Rectal smooth muscle tissue (tissue), 1 donor: Measurements from ENCODE around the gene PRRT4.

Experiments
- H3K27ac ChIP-seq: one replicate; pipeline ENCODE4 v1.7.0; 2013; ENCODE audit warnings: low read depth, low read length, inconsistent platforms
- H3K27me3 ChIP-seq: one replicate; pipeline ENCODE4 v1.7.0; 2013; ENCODE audit warnings: low read length; ENCODE audit not compliant: control insufficient read depth, insufficient read depth
- H3K36me3 ChIP-seq: one replicate; pipeline ENCODE4 v1.7.0; 2013; ENCODE audit warnings: low read length; ENCODE audit not compliant: control insufficient read depth, insufficient read depth
- H3K4me1 ChIP-seq: one replicate; pipeline ENCODE4 v1.7.0; 2013; ENCODE audit warnings: low read length; ENCODE audit not compliant: control insufficient read depth, insufficient read depth
- H3K4me3 ChIP-seq: one replicate; pipeline ENCODE4 v1.7.0; 2013; ENCODE audit warnings: low read length
- H3K9ac ChIP-seq: one replicate; pipeline ENCODE4 v1.7.0; 2013; ENCODE audit warnings: low read length

Gene PRRT4

GRCh38 chr7:128347647-128348097 is 13.8 kb downstream of the PRRT4 start:
- Histone ChIP-seq H3K36me3 (no peaks in the 10 kb centered on the region), H3K27ac (no peak overlapping the region), H3K9ac (no peak overlapping the region), H3K4me1 (peaks cover 6% of the 10 kb centered on the region), H3K4me3 (no peak overlapping the region), H3K27me3 (peaks cover 9% of the 10 kb centered on the region)

GRCh38 chr7:128344431-128344774 is 17.1 kb downstream of the PRRT4 start:
- H3K27me3 ChIP-seq: no peaks in the 10 kb centered on the region
- H3K27ac ChIP-seq: no peak overlapping the region
- H3K4me3 ChIP-seq: no peak overlapping the region
- H3K36me3 ChIP-seq: no peaks in the 10 kb centered on the region
- no peak overlapping the region for H3K9ac ChIP-seq
- peaks cover 14% of the 10 kb centered on the region for H3K4me1 ChIP-seq

GRCh38 chr7:128343554-128344430 is 17.7 kb downstream of the PRRT4 start, which contains the start of gene RBM28:
TSS of gene RBM28 (minus strand) at chr7:128343908. CDS start at chr7:128343793, 115 bp downstream.
- H3K27ac ChIP-seq: peak within 1 kb of the TSS; percentile 81
- no peaks in the 10 kb centered on the region for H3K27me3 ChIP-seq
- peak within 1 kb of the TSS; percentile 86 for H3K9ac ChIP-seq
- H3K4me1 ChIP-seq: peaks cover 14% of the 10 kb centered on the region
- peaks cover 3% of the 10 kb centered on the region for H3K36me3 ChIP-seq
- peak within 1 kb of the TSS; percentile 93 for H3K4me3 ChIP-seq

GRCh38 chr7:128341733-128342132 is 19.8 kb downstream of the PRRT4 start:
- Histone ChIP-seq H3K4me3 (no peak overlapping the region), H3K27ac (no peak overlapping the region), H3K9ac (no peak overlapping the region), H3K4me1 (peaks cover 14% of the 10 kb centered on the region), H3K27me3 (no peaks in the 10 kb centered on the region), H3K36me3 (peaks cover 13% of the 10 kb centered on the region)

- H3K27me3 ChIP-seq: no peaks in the 10 kb centered on the region
- no peak overlapping the region for H3K27ac ChIP-seq
- H3K9ac ChIP-seq: no peak overlapping the region
- H3K4me3 ChIP-seq: no peak overlapping the region
- H3K36me3 ChIP-seq: peaks cover 42% of the 10 kb centered on the region
- H3K4me1 ChIP-seq: no peaks in the 10 kb centered on the region
Measured at GRCh38 chr7:128335730-128336129, 25.8 kb downstream of the PRRT4 start.

- no peaks in the 10 kb centered on the region for H3K4me1 ChIP-seq
- H3K4me3 ChIP-seq: no peak overlapping the region
- peaks cover 25% of the 10 kb centered on the region for H3K36me3 ChIP-seq
- no peak overlapping the region for H3K9ac ChIP-seq
- H3K27me3 ChIP-seq: no peaks in the 10 kb centered on the region
- no peak overlapping the region for H3K27ac ChIP-seq
Measured at GRCh38 chr7:128324368-128324680, 37.2 kb downstream of the PRRT4 start.

GRCh38 chr7:128323459-128324367 is 37.8 kb downstream of the PRRT4 start:
- no peak overlapping the region for H3K4me3 ChIP-seq
- H3K27me3 ChIP-seq: no peaks in the 10 kb centered on the region
- H3K27ac ChIP-seq: no peak overlapping the region
- H3K36me3 ChIP-seq: peaks cover 25% of the 10 kb centered on the region
- no peaks in the 10 kb centered on the region for H3K4me1 ChIP-seq
- no peak overlapping the region for H3K9ac ChIP-seq

- Histone ChIP-seq H3K36me3 (peaks cover 25% of the 10 kb centered on the region), H3K4me1 (no peaks in the 10 kb centered on the region), H3K27me3 (no peaks in the 10 kb centered on the region), H3K27ac (no peak overlapping the region), H3K9ac (no peak overlapping the region), H3K4me3 (no peak overlapping the region)
Measured at GRCh38 chr7:128323040-128323439, 38.5 kb downstream of the PRRT4 start.

- Histone ChIP-seq H3K27me3 (no peaks in the 10 kb centered on the region), H3K9ac (no peak overlapping the region), H3K36me3 (peaks cover 27% of the 10 kb centered on the region), H3K4me3 (no peak overlapping the region), H3K27ac (no peak overlapping the region), H3K4me1 (no peaks in the 10 kb centered on the region)
Measured at GRCh38 chr7:128322040-128322643, 39.3 kb downstream of the PRRT4 start.

- Histone ChIP-seq H3K4me1 (no peaks in the 10 kb centered on the region), H3K27ac (no peak overlapping the region), H3K4me3 (no peak overlapping the region), H3K36me3 (peaks cover 31% of the 10 kb centered on the region), H3K9ac (no peak overlapping the region), H3K27me3 (no peaks in the 10 kb centered on the region)
Measured at GRCh38 chr7:128321044-128321422, 40.5 kb downstream of the PRRT4 start.

GRCh38 chr7:128318691-128319090 is 42.8 kb downstream of the PRRT4 start:
- Histone ChIP-seq H3K4me1 (no peaks in the 10 kb centered on the region), H3K9ac (no peak overlapping the region), H3K4me3 (no peak overlapping the region), H3K36me3 (peaks cover 21% of the 10 kb centered on the region), H3K27ac (no peak overlapping the region), H3K27me3 (no peaks in the 10 kb centered on the region)

GRCh38 chr7:128311013-128311412 is 50.5 kb downstream of the PRRT4 start:
- H3K27me3 ChIP-seq: no peaks in the 10 kb centered on the region
- H3K4me1 ChIP-seq: no peaks in the 10 kb centered on the region
- H3K9ac ChIP-seq: no peak overlapping the region
- H3K27ac ChIP-seq: no peak overlapping the region
- no peak overlapping the region for H3K4me3 ChIP-seq
- peaks cover 36% of the 10 kb centered on the region for H3K36me3 ChIP-seq
